ENCODE results near the gene PSMB2.

Gene PSMB2

GRCh38 chr1:35640380-35641232 lies 720 bp downstream of the PSMB2 start:
- DNase-seq = no peak

- no peak for DNase-seq
These were observed 3.9 kb downstream of the PSMB2 start for GRCh38 chr1:35637401-35637809.

GRCh38 chr1:35633547-35633946 lies 7.8 kb downstream of the PSMB2 start:
- no peak for DNase-seq

GRCh38 chr1:35631396-35631795 lies 9.9 kb downstream of the PSMB2 start:
- no peak for DNase-seq

GRCh38 chr1:35629051-35629450 lies 12.3 kb downstream of the PSMB2 start:
- DNase-seq = no peak

GRCh38 chr1:35623832-35624231 lies 17.5 kb downstream of the PSMB2 start:
- DNase-seq = no peak

- DNase-seq = no peak
These were observed 18.7 kb downstream of the PSMB2 start for GRCh38 chr1:35622510-35623178.

- no peak for DNase-seq
These were observed 21.8 kb downstream of the PSMB2 start for GRCh38 chr1:35619237-35620121.

- DNase-seq = no peak
These were observed 25.9 kb downstream of the PSMB2 start for GRCh38 chr1:35615440-35615839.

- DNase-seq = no peak
These were observed 29.7 kb downstream of the PSMB2 start for GRCh38 chr1:35611655-35612054.

GRCh38 chr1:35605867-35606182 lies 35.5 kb downstream of the PSMB2 start:
- no peak for DNase-seq

- no peak for DNase-seq
These were observed 36.1 kb downstream of the PSMB2 start for GRCh38 chr1:35605071-35605866.

- no peak for DNase-seq
These were observed 37.4 kb downstream of the PSMB2 start for GRCh38 chr1:35603941-35604340.

- DNase-seq = no peak
These were observed 37.9 kb downstream of the PSMB2 start for GRCh38 chr1:35603468-35603867.

- DNase-seq = no peak
These were observed 40.7 kb downstream of the PSMB2 start for GRCh38 chr1:35600593-35600992.

GRCh38 chr1:35599411-35599810 lies 41.9 kb downstream of the PSMB2 start:
- DNase-seq = no peak

- no peak for DNase-seq
These were observed 42.4 kb downstream of the PSMB2 start for GRCh38 chr1:35598895-35599294.

GRCh38 chr1:35597870-35598269 lies 43.5 kb downstream of the PSMB2 start:
- DNase-seq = no peak

- DNase-seq = no peak
These were observed 45.6 kb downstream of the PSMB2 start for GRCh38 chr1:35595684-35596083.

GRCh38 chr1:35594005-35594760 lies 47.1 kb downstream of the PSMB2 start:
- no peak for DNase-seq

- no peak for DNase-seq
These were observed 48.1 kb downstream of the PSMB2 start for GRCh38 chr1:35592991-35593769.
